Measurements from ENCODE around the gene KCNK1. TPM values are rescaled to one million over a fixed set of nuclear protein-coding genes. Genes with fewer than 3 reads are reported as not detected.

Gene KCNK1
- total and polyA plus RNA-seq, 2 of the 4 experiments (the other 2 are of a cell fraction) = 0.90 to 1.6 TPM

DNA sequence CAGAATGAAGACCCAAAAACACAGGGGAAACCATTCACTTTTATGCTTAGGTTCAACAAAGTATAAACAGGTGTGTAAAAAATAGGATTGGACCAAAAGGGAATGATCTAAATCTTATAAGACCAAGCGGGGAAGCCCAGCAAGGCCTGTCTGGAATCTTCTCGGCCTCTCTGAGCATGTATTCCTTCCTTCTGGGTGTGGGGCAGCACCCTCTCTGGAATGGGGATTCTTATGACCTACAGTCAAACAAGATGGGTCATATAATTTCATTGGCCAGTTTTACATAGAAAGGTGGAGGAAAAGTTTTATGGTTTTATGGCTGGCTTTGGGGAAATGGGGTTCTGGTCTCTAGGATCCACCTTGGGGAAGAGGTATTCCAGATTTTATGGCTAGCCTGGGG, 11.2 kb downstream of the KCNK1 start:
- H4K8ac ChIP-seq (ENCODE audit: low read depth in 2 of 2, low read length in 2 of 2) = no peak overlapping the region
- H3K9ac ChIP-seq (ENCODE audit: low read depth, low read length) = no peak overlapping the region
- no peak for ATAC-seq (ENCODE audit: low read depth)
- H2AK5ac ChIP-seq (ENCODE audit: low read depth, low read length) = no peak overlapping the region
- no peak overlapping the region for H3K23ac ChIP-seq (ENCODE audit: low read depth, low read length)
- H3K9me3 ChIP-seq (ENCODE audit: control insufficient read depth, insufficient read depth, low read length) = peaks cover 6% of the 10 kb centered on the region; the same call in 1 of the 2 replicates
- no peaks in the 10 kb centered on the region for H3K27me3 ChIP-seq (ENCODE audit: control insufficient read depth, insufficient read depth, low read length)
- no peak overlapping the region for H3K4me3 ChIP-seq (ENCODE audit: insufficient read depth, low read depth, low read length)
- H4K5ac ChIP-seq (ENCODE audit: low read depth, low read length) = no peak overlapping the region
- POLR2A ChIA-PET (ENCODE audit: unreplicated experiment) = no interaction called here
- intact Hi-C loops (cut with micrococcal nuclease) (no loop called here), in situ Hi-C loops (cut with MboI; ENCODE audit: low sequenced_read_pairs) (no loop called here), dilution Hi-C loops (cut with HindIII; ENCODE audit: low sequenced_read_pairs, unreplicated experiment) (no loop called here)
- H2BK15ac ChIP-seq (ENCODE audit: low read depth, low read length) = no peak overlapping the region
- no peak for TF ChIP-seq CEBPB (IDR thresholded peaks at IDR 0.05; ENCODE audit: low read depth, low read length)
- TF ChIP-seq BHLHE40 (IDR thresholded peaks at IDR 0.05; ENCODE audit: low read depth, low read length) = no peak
- no peak for TF ChIP-seq SMC3 (IDR thresholded peaks at IDR 0.05; ENCODE audit: low read depth, low read length)
- TF ChIP-seq RAD21 (IDR thresholded peaks at IDR 0.05; ENCODE audit: low read length) = no peak
- TF ChIP-seq, protein P1, sequence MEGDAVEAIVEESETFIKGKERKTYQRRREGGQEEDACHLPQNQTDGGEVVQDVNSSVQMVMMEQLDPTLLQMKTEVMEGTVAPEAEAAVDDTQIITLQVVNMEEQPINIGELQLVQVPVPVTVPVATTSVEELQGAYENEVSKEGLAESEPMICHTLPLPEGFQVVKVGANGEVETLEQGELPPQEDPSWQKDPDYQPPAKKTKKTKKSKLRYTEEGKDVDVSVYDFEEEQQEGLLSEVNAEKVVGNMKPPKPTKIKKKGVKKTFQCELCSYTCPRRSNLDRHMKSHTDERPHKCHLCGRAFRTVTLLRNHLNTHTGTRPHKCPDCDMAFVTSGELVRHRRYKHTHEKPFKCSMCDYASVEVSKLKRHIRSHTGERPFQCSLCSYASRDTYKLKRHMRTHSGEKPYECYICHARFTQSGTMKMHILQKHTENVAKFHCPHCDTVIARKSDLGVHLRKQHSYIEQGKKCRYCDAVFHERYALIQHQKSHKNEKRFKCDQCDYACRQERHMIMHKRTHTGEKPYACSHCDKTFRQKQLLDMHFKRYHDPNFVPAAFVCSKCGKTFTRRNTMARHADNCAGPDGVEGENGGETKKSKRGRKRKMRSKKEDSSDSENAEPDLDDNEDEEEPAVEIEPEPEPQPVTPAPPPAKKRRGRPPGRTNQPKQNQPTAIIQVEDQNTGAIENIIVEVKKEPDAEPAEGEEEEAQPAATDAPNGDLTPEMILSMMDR (conservative IDR thresholded peaks at IDR 0.05; ENCODE audit: low read depth, low read length) = no peak
- no peak for TF ChIP-seq POLR2A (IDR thresholded peaks at IDR 0.05; ENCODE audit: low read depth, low read length)
- TF ChIP-seq MAFK (IDR thresholded peaks at IDR 0.05; ENCODE audit: low read depth, low read length) = no peak
- TF ChIP-seq MXI1 (IDR thresholded peaks at IDR 0.05; ENCODE audit: borderline replicate concordance, low read depth, low read length) = no peak
- no peak for TF ChIP-seq FOS (IDR thresholded peaks at IDR 0.05; ENCODE audit: low read depth, low read length)
- no peak for DNase-seq
- H3K56ac ChIP-seq (ENCODE audit: extremely low read depth, insufficient read depth, low read length) = no peak overlapping the region
- H2AFZ ChIP-seq (replicated peaks; ENCODE audit: low read length, poor library complexity) = no peak overlapping the region
- H2BK20ac ChIP-seq (ENCODE audit: low read depth, low read length) = no peak overlapping the region
- no TSS peak for BruUV-seq (replicated peaks)
- no peak overlapping the region for H2AK9ac ChIP-seq (replicated peaks; ENCODE audit: low read depth, low read length, poor library complexity)
- no peaks in the 10 kb centered on the region for H4K20me1 ChIP-seq (ENCODE audit: insufficient read depth, low read length)
- no peak overlapping the region for H4K91ac ChIP-seq (ENCODE audit: insufficient read depth, low read depth, low read length)
- H3K4ac ChIP-seq (ENCODE audit: low read depth, low read length) = no peak overlapping the region
- no peak overlapping the region for H3K27ac ChIP-seq (ENCODE audit: insufficient read depth, low read length)
- no peaks in the 10 kb centered on the region for H3K36me3 ChIP-seq (ENCODE audit: control insufficient read depth, insufficient read depth, low read length)
- CTCF ChIA-PET = no interaction called here
- no peak overlapping the region for H3K14ac ChIP-seq (replicated peaks; ENCODE audit: low read depth, low read length)
- H3K18ac ChIP-seq (ENCODE audit: low read depth, low read length) = no peak overlapping the region
- no peak overlapping the region for H3K4me2 ChIP-seq (ENCODE audit: low read depth, low read length)
- no peak overlapping the region for H2BK120ac ChIP-seq (ENCODE audit: low read depth, low read length)
- no peak overlapping the region for H2BK5ac ChIP-seq (ENCODE audit: low read depth, low read length, poor library complexity, severe bottlenecking)
- WGBS, 2 experiments (ENCODE audit: extremely low coverage in 2 of 2, insufficient read length in 1 of 2) = no CpG with 5 or more reads among the region's 2 CpGs
- H3K79me1 ChIP-seq (ENCODE audit: low read depth in 1 of 2, low read length in 2 of 2) = no peaks in the 10 kb centered on the region
- no peaks in the 10 kb centered on the region for H3K4me1 ChIP-seq (ENCODE audit: control insufficient read depth, insufficient read depth, low read length)
- H3K9me1 ChIP-seq (ENCODE audit: insufficient read depth, low read length) = no peaks in the 10 kb centered on the region

Measured in IMR-90 (cell line).